ENCODE data around the gene GPR42.

The GPR42 gene

DNA sequence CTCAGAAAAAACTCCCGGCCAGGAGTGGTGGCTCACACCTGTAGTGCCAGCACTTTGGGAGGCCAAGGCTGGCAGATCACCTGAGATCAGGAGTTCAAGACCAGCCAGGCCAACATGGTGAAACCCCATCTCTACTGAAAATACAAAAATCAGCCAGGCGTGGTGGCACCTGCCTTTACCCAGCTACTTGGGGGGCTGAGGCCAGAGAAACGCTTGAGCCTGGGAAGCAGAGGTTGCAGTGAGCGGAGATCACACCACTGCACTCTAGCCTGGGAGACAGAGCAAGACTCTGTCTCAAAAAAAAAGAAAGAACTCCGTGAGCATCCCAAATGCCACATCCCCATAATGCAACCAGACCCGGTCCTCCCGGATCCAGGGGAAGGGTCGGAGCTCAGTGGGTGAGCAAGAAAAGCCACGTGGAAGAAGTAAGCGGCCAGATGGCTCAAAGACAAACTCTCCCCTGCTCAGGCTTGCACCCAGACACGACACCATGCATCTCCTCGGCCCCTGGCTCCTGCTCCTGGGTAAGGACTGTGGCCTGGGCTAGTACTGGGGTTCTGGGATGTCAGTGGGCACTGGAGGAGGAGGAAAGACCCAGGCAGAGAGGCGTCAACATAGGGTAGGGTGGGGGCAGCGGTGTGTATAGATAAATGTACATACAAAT lies 39.2 kb upstream of the GPR42 start:
- TF ChIP-seq ZBTB7A (IDR thresholded peaks at IDR 0.05; ENCODE audit: low read depth) (no peak), CREB1 (IDR thresholded peaks at IDR 0.05; ENCODE audit: low read depth) (no peak), TAF1 (IDR thresholded peaks at IDR 0.05; ENCODE audit: low read depth) (no peak), EGR1 (IDR thresholded peaks at IDR 0.05) (no peak), FOXM1 (IDR thresholded peaks at IDR 0.05; ENCODE audit: borderline replicate concordance, low read depth) (no peak), TCF12 (IDR thresholded peaks at IDR 0.05; ENCODE audit: low read depth) (no peak), NFIC (IDR thresholded peaks at IDR 0.05) (no peak), YY1 (IDR thresholded peaks at IDR 0.05; ENCODE audit: low read depth) (no peak), RAD21 (IDR thresholded peaks at IDR 0.05; ENCODE audit: low read depth) (no peak), EP300 (IDR thresholded peaks at IDR 0.05; ENCODE audit: borderline replicate concordance) (no peak), CEBPB (IDR thresholded peaks at IDR 0.05) (no peak), TEAD4 (IDR thresholded peaks at IDR 0.05) (no peak)
- TF ChIP-seq, protein P1, sequence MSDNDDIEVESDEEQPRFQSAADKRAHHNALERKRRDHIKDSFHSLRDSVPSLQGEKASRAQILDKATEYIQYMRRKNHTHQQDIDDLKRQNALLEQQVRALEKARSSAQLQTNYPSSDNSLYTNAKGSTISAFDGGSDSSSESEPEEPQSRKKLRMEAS (IDR thresholded peaks at IDR 0.05), result no peak
- TF ChIP-seq, protein P2, sequence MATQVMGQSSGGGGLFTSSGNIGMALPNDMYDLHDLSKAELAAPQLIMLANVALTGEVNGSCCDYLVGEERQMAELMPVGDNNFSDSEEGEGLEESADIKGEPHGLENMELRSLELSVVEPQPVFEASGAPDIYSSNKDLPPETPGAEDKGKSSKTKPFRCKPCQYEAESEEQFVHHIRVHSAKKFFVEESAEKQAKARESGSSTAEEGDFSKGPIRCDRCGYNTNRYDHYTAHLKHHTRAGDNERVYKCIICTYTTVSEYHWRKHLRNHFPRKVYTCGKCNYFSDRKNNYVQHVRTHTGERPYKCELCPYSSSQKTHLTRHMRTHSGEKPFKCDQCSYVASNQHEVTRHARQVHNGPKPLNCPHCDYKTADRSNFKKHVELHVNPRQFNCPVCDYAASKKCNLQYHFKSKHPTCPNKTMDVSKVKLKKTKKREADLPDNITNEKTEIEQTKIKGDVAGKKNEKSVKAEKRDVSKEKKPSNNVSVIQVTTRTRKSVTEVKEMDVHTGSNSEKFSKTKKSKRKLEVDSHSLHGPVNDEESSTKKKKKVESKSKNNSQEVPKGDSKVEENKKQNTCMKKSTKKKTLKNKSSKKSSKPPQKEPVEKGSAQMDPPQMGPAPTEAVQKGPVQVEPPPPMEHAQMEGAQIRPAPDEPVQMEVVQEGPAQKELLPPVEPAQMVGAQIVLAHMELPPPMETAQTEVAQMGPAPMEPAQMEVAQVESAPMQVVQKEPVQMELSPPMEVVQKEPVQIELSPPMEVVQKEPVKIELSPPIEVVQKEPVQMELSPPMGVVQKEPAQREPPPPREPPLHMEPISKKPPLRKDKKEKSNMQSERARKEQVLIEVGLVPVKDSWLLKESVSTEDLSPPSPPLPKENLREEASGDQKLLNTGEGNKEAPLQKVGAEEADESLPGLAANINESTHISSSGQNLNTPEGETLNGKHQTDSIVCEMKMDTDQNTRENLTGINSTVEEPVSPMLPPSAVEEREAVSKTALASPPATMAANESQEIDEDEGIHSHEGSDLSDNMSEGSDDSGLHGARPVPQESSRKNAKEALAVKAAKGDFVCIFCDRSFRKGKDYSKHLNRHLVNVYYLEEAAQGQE (IDR thresholded peaks at IDR 0.05; ENCODE audit: low read depth), result no peak
- TF ChIP-seq, protein P3, sequence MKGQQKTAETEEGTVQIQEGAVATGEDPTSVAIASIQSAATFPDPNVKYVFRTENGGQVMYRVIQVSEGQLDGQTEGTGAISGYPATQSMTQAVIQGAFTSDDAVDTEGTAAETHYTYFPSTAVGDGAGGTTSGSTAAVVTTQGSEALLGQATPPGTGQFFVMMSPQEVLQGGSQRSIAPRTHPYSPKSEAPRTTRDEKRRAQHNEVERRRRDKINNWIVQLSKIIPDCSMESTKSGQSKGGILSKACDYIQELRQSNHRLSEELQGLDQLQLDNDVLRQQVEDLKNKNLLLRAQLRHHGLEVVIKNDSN (IDR thresholded peaks at IDR 0.05), result no peak

DNA sequence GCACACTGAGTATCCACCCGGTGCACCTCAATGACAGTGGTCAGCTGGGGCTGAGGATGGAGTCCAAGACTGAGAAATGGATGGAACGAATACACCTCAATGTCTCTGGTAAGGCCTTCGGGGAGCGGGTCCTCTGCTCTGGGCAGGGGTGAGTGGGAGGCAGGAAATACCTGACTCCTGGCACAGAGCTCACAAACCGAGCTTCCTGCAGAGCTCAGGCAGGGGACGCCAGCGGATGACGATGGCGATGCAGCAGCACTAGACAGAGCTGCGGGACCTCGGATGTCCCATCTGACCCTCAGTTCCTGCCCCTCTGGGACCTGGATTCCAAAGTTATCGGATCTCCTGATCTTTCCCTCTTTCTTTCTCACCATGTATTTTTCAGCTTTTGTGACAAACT lies 38.1 kb upstream of the GPR42 start:
- TF ChIP-seq RAD21 (IDR thresholded peaks at IDR 0.05; ENCODE audit: low read depth) (no peak), TEAD4 (IDR thresholded peaks at IDR 0.05) (no peak), EP300 (IDR thresholded peaks at IDR 0.05; ENCODE audit: borderline replicate concordance) (no peak), CEBPB (IDR thresholded peaks at IDR 0.05) (no peak)

DNA sequence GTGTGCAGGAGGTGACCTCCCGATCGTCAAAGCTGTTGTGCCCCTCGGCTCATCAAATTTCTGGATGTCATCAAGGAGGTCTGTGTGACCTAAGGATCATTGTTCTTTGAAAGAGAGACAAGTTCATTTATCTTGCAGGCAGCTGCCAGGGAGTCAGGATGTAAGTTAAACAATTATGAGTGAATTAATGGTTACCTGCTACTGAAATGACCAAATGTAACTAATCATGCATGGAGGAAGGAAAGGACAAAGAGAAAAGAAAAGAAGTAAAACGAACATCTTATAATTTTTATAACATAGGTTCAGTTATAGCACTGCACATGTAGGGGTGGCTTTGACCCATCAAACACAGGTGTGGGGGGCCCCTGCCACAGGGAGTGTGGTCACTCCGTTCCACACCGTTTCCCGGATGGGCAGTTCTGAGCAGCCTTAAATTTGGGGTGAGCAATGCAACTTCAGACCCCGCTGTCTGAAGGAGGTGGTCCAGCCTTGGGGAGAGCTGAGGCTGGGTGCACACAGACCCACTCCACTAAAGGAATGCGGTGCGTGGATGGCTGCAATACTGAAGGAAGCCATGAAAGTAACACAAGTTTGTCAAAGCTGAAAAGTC lies 36.6 kb upstream of the GPR42 start:
- no peak for TF ChIP-seq ZBTB7A (IDR thresholded peaks at IDR 0.05; ENCODE audit: low read depth)
- no peak for TF ChIP-seq TEAD4 (IDR thresholded peaks at IDR 0.05)
- TF ChIP-seq, protein P2 (IDR thresholded peaks at IDR 0.05; ENCODE audit: low read depth), result no peak
- TF ChIP-seq CREB1 (IDR thresholded peaks at IDR 0.05; ENCODE audit: low read depth), result no peak
- no peak for TF ChIP-seq TCF12 (IDR thresholded peaks at IDR 0.05; ENCODE audit: low read depth)
- TF ChIP-seq, protein P3 (IDR thresholded peaks at IDR 0.05), result no peak
- TF ChIP-seq, protein P1 (IDR thresholded peaks at IDR 0.05), result no peak
- no peak for TF ChIP-seq EP300 (IDR thresholded peaks at IDR 0.05; ENCODE audit: borderline replicate concordance)
- no peak for TF ChIP-seq TAF1 (IDR thresholded peaks at IDR 0.05; ENCODE audit: low read depth)
- no peak for TF ChIP-seq CEBPB (IDR thresholded peaks at IDR 0.05)
- TF ChIP-seq RAD21 (IDR thresholded peaks at IDR 0.05; ENCODE audit: low read depth), result no peak
- no peak for TF ChIP-seq EGR1 (IDR thresholded peaks at IDR 0.05)
- no peak for TF ChIP-seq NFIC (IDR thresholded peaks at IDR 0.05)
- no peak for TF ChIP-seq FOXM1 (IDR thresholded peaks at IDR 0.05; ENCODE audit: borderline replicate concordance, low read depth)
- TF ChIP-seq YY1 (IDR thresholded peaks at IDR 0.05; ENCODE audit: low read depth), result no peak

DNA sequence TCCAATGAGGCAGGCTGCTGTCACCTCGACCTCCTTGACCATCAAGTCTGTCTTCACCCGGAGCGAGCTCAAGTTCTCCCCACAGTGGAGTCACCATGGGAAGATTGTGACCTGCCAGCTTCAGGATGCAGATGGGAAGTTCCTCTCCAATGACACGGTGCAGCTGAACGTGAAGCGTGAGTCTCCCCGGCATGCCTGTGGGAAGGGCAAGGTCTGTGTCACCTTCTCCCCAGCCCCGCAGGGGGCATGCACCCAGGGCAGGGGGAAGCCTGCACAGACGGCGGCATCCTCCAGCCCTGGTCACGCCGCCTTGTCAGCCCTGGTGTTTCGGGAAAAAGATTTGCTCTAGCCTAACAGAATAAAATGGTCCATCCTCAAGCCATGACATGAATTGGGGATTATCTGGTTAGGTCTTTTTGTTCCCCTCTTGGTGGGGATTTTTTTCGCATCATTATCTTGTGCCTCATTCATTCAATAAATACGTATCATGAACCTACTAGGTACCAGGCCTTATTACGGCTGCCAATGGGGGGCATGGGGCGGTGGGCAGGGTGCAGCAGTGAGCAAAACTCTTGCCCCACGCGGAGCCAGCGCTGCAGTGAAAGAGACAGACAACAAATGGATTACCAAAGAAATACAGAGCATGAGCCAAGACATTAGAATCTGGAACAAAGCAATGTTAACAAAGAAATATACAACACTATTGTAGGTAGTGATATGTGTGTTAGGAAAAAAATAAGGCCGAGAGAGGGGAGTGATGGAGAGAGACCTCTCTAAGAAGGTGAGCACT lies 34.5 kb upstream of the GPR42 start:
- TF ChIP-seq, protein P3 (IDR thresholded peaks at IDR 0.05), result no peak
- TF ChIP-seq CEBPB (IDR thresholded peaks at IDR 0.05) (no peak), YY1 (IDR thresholded peaks at IDR 0.05; ENCODE audit: low read depth) (no peak), NFIC (IDR thresholded peaks at IDR 0.05) (no peak), FOXM1 (IDR thresholded peaks at IDR 0.05; ENCODE audit: borderline replicate concordance, low read depth) (no peak), CREB1 (IDR thresholded peaks at IDR 0.05; ENCODE audit: low read depth) (no peak), TEAD4 (IDR thresholded peaks at IDR 0.05) (no peak), ZBTB7A (IDR thresholded peaks at IDR 0.05; ENCODE audit: low read depth) (no peak), EGR1 (IDR thresholded peaks at IDR 0.05) (no peak), TAF1 (IDR thresholded peaks at IDR 0.05; ENCODE audit: low read depth) (no peak), RAD21 (IDR thresholded peaks at IDR 0.05; ENCODE audit: low read depth) (no peak), TCF12 (IDR thresholded peaks at IDR 0.05; ENCODE audit: low read depth) (no peak), EP300 (IDR thresholded peaks at IDR 0.05; ENCODE audit: borderline replicate concordance) (no peak)
- TF ChIP-seq, protein P1 (IDR thresholded peaks at IDR 0.05), result no peak
- TF ChIP-seq, protein P2 (IDR thresholded peaks at IDR 0.05; ENCODE audit: low read depth), result no peak

All from Ishikawa (cell line).